ENCODE results near the gene FBXO7.

GRCh38 chr22:32528316-32528715 lies 53.7 kb downstream of the FBXO7 start:
- no peak for TF ChIP-seq POLR2AphosphoS5 (IDR thresholded peaks at IDR 0.05; ENCODE audit: low read depth, low read length)
- no peak for TF ChIP-seq REST (IDR thresholded peaks at IDR 0.05; ENCODE audit: insufficient read depth in 1 of 2, low read depth in 2 of 2, low read length in 2 of 2)
- TF ChIP-seq SIN3A (IDR thresholded peaks at IDR 0.05; ENCODE audit: borderline replicate concordance, insufficient read depth, low read length) = no peak
- TF ChIP-seq FOXP2 (optimal IDR thresholded peaks at IDR 0.05; ENCODE audit: borderline replicate concordance, extremely low read depth, extremely low read length, insufficient read depth) = no peak
